ENCODE data around the gene PSMD6.

Gene PSMD6

GRCh38 chr3:64063207-64063982, 40.1 kb upstream of the PSMD6 start:
- Histone ChIP-seq H3K79me2 (ENCODE audit: insufficient read depth, low read length) (no peaks in the 10 kb centered on the region), H3K27ac (ENCODE audit: low read depth, low read length) (no peak overlapping the region), H2AFZ (ENCODE audit: low read depth, low read length, severe bottlenecking) (no peak overlapping the region), H3K4me2 (ENCODE audit: low read depth, low read length, poor library complexity, severe bottlenecking) (no peak overlapping the region), H3K9me2 (replicated peaks; ENCODE audit: insufficient read depth, low read length) (no peaks in the 10 kb centered on the region), H3K9me3 (ENCODE audit: insufficient read depth, low read length) (no peaks in the 10 kb centered on the region), H3K27me3 (ENCODE audit: low read length) (no peaks in the 10 kb centered on the region), H3K9ac (ENCODE audit: low read length) (no peak overlapping the region), H4K20me1 (ENCODE audit: low read depth, low read length) (no peaks in the 10 kb centered on the region), H3F3A (ENCODE audit: insufficient read depth) (no peaks in the 10 kb centered on the region), H3K4me3 (ENCODE audit: insufficient read depth, low read length, poor library complexity, severe bottlenecking) (no peak overlapping the region), H3K36me3 (ENCODE audit: low read length) (no peaks in the 10 kb centered on the region)
- TF ChIP-seq EZH2phosphoT487 (conservative IDR thresholded peaks at IDR 0.05; ENCODE audit: low read length) (no peak), CTCF (IDR thresholded peaks at IDR 0.05; ENCODE audit: insufficient read depth, low read length, poor library complexity, severe bottlenecking) (no peak)

- Histone ChIP-seq H4K20me1 (ENCODE audit: low read depth, low read length) (no peaks in the 10 kb centered on the region), H3K79me2 (ENCODE audit: insufficient read depth, low read length) (no peaks in the 10 kb centered on the region), H3K9me3 (ENCODE audit: insufficient read depth, low read length) (no peaks in the 10 kb centered on the region), H3K9ac (ENCODE audit: low read length) (no peak overlapping the region), H3F3A (ENCODE audit: insufficient read depth) (no peaks in the 10 kb centered on the region), H3K36me3 (ENCODE audit: low read length) (no peaks in the 10 kb centered on the region), H3K9me2 (replicated peaks; ENCODE audit: insufficient read depth, low read length) (no peaks in the 10 kb centered on the region), H2AFZ (ENCODE audit: low read depth, low read length, severe bottlenecking) (no peak overlapping the region), H3K4me2 (ENCODE audit: low read depth, low read length, poor library complexity, severe bottlenecking) (no peak overlapping the region), H3K27me3 (ENCODE audit: low read length) (no peaks in the 10 kb centered on the region), H3K27ac (ENCODE audit: low read depth, low read length) (no peak overlapping the region), H3K4me3 (ENCODE audit: insufficient read depth, low read length, poor library complexity, severe bottlenecking) (no peak overlapping the region)
- TF ChIP-seq EZH2phosphoT487 (conservative IDR thresholded peaks at IDR 0.05; ENCODE audit: low read length) (no peak), CTCF (IDR thresholded peaks at IDR 0.05; ENCODE audit: insufficient read depth, low read length, poor library complexity, severe bottlenecking) (no peak)
These were observed 38.3 kb upstream of the PSMD6 start for GRCh38 chr3:64061628-64062027.

- H3K9me2 ChIP-seq (replicated peaks; ENCODE audit: insufficient read depth, low read length), result no peaks in the 10 kb centered on the region
- H3K27ac ChIP-seq (ENCODE audit: low read depth, low read length), result no peak overlapping the region
- no peak overlapping the region for H3K4me3 ChIP-seq (ENCODE audit: insufficient read depth, low read length, poor library complexity, severe bottlenecking)
- H4K20me1 ChIP-seq (ENCODE audit: low read depth, low read length), result no peaks in the 10 kb centered on the region
- H3K4me2 ChIP-seq (ENCODE audit: low read depth, low read length, poor library complexity, severe bottlenecking), result no peak overlapping the region
- H3F3A ChIP-seq (ENCODE audit: insufficient read depth), result no peaks in the 10 kb centered on the region
- TF ChIP-seq EZH2phosphoT487 (conservative IDR thresholded peaks at IDR 0.05; ENCODE audit: low read length), result no peak
- no peak for TF ChIP-seq CTCF (IDR thresholded peaks at IDR 0.05; ENCODE audit: insufficient read depth, low read length, poor library complexity, severe bottlenecking)
- H3K36me3 ChIP-seq (ENCODE audit: low read length), result no peaks in the 10 kb centered on the region
- no peaks in the 10 kb centered on the region for H3K9me3 ChIP-seq (ENCODE audit: insufficient read depth, low read length)
- no peaks in the 10 kb centered on the region for H3K79me2 ChIP-seq (ENCODE audit: insufficient read depth, low read length)
- no peaks in the 10 kb centered on the region for H3K27me3 ChIP-seq (ENCODE audit: low read length)
- no peak overlapping the region for H3K9ac ChIP-seq (ENCODE audit: low read length)
- no peak overlapping the region for H2AFZ ChIP-seq (ENCODE audit: low read depth, low read length, severe bottlenecking)
These were observed 36.3 kb upstream of the PSMD6 start for GRCh38 chr3:64059484-64060175.
